Breast epithelium (tissue), 3 donors: Measurements from ENCODE around the gene DPH6.

Experiments
- CTCF ChIP-seq, 3 donors: fragments of 450-650 bp; IDR thresholded peaks; one replicate each; pipeline ENCODE4 v1.5.1; 2016 to 2017; ENCODE audit warnings: antibody characterized with exemption in 3 of 3, mild to moderate bottlenecking in 3 of 3, moderate library complexity in 3 of 3
- POLR2A ChIP-seq: fragments of 450-650 bp; IDR thresholded peaks from one replicate; pipeline ENCODE4 v1.6.1; 2016; ENCODE audit warnings: antibody characterized with exemption, mild to moderate bottlenecking, moderate library complexity
- POLR2AphosphoS5 ChIP-seq, 3 donors: sonication (generic); formaldehyde crosslinking; IDR thresholded peaks; one replicate each; pipeline ENCODE4 v1.6.1; 2017; ENCODE audit warnings: antibody characterized with exemption in 3 of 3

DNA sequence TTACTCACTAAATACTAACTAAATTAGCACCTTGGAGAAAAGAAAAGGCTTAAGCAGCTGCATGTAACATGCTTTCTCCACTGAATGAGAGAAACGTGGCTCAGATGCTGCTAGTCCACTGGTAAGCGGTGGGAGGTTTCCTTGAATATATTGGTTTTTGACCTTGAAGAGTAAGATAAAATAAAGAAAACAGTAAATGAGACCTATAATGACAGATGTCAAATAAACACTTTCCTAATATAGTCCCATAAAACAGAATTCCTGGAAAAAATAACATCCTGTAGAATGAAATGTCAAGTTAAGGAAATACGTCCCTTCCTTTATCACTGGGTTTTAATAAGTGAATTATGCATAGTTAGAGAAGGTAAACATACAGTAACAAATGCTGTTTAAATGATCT is 215.0 kb downstream of the DPH6 start:
- TF ChIP-seq CTCF (IDR thresholded peaks at IDR 0.05) (no peak), POLR2AphosphoS5 (IDR thresholded peaks at IDR 0.05) (no peak), POLR2A (no peak)
